GM19025 (cell line): ENCODE measurements around the gene TNFAIP8.

Experiments used
- ATAC-seq: cut with Tn5 transposase; IDR thresholded peaks from one replicate; pipeline ENCODE4 v1.9.1; 2021; ENCODE audit warnings: mild to moderate bottlenecking, low read depth, moderate library complexity; ENCODE audit not compliant: unreplicated experiment

The TNFAIP8 gene

DNA sequence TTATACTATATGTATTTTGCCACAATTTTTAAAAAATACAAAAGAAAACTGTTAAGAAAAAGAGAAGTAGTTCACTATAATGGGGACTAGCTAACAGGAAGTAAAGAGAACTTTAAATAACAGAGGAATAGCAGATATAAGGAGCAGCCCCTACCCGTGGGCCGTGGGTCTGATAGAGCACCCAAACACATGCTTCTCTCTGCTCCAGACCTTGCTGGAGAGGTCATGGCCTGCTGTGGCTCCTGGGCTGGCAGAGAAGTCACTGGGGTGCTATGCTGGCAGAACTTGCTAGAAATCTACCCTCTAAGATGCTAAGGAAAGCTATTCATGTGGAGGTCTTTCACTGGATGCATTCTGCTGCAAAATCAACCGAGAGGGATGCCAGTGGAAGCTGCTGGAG is 10.0 kb upstream of the TNFAIP8 start:
- ATAC-seq, result no peak

DNA sequence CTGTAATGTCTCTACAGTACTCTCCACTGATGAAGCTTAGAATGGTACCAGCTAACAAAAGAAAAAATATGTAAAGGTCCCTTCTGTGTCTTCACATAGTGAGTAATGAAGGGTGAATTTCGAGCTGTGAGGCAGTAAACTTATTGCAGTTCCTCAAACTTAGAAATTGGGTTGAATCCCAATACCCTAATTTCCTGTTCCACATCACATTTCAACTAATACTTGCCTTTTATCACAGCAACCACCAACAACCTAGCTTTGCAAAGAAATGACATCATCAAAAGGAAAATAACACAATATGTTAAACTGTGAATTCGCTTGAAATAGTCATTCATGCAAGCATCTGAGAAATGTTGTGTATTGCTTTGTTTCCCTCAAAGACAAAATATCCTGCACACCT is 9.4 kb upstream of the TNFAIP8 start:
- ATAC-seq, result no peak

DNA sequence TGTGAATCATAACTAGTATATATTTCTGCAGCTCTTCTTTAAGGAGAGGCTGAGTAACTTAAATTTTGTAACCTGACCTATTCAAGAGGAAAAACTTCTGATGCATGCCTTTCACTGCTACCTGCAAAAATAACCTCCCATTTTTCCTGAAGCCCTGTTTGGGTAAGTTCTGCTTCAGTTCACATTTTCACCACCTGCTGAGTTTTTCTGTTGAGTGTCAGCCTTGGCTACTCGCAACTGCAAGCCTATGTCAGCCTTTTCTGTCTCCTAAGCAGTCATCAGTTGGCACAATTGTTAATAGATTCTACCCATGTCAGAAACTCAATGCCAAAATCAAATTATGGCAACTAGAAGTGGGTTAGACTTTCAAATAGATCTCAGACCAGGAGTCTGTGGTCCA is 8.2 kb upstream of the TNFAIP8 start:
- no peak for ATAC-seq

DNA sequence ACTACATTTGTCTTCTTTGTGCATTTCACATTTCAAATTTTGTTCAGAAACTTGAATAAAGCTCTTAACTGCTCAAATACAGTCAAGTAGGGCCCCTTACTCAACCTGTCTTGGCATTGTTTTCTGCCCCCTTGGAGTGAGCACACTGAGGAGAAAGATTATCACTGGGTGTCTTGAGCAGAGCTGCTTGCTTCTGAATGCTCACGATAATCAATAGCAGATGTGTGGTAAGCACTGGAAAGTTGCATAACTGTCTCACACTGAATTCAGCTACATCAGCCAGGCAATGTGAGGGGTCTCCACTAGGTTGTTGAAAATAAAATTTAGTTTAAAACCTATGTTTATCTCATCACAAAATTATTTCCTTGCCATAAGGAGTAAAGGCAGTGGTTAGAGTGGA is 7.8 kb upstream of the TNFAIP8 start:
- no peak for ATAC-seq

DNA sequence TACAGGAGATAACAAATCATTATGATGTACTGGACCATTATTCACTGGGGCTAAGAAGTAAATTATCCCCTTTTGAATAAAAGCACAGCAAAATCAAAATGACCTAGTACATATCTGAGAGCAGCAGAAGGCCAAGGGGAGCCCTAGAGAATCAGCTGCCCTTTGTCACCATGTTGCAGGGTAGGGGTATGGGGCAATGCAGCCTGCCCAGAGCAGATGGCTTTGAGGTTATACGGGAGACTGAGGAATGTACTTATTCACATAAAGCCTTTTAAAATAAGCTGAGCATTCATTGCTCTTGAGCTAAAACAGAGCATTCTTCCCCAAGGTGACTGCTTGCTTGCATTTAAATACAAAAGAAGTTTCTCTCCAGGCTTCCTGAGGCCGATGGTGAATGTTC is 2.6 kb upstream of the TNFAIP8 start:
- ATAC-seq, result no peak

DNA sequence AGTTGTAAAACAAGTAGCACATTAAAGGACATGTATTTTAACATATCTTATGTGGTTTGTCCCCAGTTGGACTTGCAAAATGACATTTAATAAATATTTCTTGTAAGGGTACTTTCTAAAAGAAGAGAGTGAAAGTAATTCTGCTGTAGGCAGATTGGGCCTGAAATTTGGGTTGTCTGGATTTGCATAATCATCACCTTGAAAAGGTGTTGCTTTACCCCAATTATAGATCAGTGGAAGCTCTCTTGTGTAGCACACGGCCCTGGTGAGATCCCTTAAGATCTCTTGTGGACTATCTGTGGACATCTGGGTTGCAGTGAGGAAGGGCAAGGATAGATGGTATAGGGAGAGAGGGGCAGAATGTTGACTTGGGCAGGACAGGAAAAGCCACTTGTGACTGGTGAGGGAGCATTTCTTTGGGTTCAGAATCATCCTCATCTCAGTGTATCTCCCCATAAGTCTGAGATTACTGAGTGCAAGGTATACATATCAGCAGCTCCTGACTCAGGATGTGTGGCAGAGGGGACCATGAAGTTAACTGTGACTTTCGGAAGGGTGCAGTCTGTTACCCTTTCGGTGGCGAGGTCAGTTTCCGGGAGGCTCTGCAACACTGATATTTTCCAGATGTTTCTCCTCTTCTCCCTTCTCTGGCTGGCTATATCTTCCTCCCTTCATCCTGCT is 2.0 kb upstream of the TNFAIP8 start:
- ATAC-seq, result peak; percentile 45

DNA sequence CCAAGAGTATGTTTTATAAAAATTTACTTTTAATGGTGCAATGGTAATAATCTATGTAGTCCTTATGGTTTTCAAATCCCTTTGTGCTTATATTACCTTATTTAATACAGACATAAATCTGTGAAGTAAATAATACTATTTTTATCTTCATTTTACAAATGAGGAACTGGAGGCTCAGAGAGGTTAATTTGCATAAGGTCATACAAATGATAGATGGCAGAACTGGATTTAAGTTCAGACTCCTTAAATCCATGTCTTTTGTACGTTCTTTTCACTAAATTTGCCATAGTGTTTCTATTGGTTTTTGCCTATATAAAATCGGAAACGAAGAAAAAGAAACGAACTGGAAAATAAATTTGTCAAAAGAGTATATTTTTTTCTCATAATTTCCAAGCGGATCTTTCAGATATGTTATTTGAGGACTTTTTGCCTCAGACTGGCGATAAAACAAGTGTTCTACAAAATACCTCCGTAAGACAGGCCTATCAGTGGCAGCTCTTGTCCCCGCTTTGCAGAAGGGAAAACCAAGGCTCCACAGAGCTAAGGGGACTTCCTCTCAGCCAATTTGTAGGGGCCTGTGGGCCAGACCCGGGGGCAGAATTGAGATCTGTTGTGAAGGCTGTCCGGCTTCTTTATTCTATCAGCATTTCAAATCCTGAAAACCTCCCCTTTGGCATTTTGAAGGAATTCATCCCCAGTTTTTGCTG is 1.1 kb upstream of the TNFAIP8 start:
- no peak for ATAC-seq

DNA sequence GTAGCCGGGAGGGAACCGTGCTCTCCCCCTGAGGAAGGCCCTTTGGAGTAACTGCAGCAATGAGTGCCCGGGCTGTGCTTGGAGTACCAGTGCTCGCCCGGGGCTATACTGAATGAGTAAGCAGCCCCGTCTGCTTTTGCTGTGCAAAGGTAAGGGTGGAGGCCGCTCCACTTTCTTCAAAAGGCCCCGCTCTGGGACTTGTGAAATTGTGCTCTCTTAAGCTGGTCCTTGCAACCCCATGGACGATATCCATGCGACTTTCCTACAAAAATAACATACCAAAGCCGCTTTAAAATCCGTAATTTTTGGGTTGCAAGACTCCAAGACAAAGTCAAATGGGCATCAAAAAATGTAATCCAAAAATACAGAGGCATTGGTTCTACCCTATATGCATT is 578 bp upstream of the TNFAIP8 start:
- ATAC-seq, result no peak

DNA sequence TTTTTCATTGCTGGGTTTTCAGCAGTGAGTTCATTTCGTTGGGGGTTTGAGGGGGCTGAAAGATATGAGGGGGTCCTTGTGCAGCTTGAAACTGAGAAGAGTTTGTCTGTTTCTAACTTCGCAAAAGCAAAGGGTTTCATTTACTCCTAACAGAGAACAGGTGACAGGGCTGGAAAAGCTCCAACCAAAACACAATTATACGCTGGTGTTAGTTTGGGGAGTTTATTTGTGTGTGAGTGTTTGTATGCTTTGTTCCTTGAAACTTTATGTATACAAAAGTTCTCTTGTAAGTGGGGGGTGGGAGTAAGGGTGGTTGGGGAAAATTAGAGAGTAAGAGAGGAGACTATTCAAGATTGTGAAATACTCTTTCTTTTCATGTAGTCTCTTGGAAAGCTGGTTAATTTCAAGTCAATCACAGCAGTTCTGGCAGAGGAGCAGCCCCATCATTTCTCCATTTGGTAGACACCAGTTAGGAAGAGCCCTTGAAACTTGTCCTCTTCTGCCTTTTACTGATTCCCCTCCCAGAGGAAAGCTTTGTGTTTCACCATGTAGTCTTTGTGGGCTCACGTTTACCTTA is 881 bp downstream of the TNFAIP8 start:
- no peak for ATAC-seq

DNA sequence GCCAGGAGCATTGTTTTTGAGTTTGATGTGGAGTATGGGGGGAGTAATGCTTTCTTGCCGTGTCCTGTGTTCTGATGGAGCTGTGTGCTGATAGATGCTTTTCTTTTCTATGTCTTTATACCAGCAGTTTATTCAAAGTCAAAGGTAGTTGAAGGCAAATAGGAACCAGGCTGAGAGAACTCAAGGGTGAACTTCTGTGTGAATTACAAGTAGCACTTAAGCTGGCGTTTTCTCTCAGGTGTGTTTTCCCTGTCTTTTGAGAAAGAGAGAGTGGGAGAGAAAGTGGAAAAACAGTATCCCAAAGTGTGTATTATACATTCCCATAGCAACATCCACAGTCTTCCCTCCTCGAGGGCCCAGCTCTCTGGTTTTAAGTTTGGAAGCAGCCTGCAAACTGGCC is 1.5 kb downstream of the TNFAIP8 start:
- ATAC-seq, result no peak

DNA sequence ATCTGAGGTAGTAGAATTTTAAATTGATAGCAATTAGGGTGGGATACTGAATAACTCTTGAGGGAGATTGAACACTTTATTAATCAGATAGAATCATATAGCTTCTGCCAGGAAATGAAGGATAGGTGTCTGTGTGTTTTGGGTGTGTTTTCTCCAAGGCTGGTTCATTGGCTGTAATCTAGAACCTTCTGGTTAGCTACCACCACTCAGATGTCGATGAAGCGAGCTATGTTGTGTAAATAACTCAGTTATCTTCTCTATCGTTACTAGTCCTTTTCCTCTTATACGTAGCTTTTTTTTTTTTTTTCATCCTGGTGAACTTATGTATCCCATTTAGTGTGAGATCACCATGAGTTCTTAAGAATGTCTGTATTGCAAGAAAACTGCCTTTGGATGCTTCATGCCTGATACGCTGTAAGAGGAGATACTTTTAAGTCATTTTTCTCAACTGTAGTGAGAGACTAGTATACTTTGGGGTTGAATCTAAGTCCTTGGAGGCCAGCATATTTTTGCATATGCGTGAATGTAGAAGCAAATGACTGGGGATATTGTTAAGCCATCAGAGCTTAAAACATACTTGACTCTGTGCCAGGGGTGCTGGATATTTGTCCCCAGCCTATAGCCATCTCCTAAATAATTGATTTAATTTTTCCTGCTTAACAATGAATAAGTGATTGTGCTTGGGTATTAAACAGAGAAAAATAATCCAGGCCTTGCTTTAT is 2.1 kb downstream of the TNFAIP8 start:
- no peak for ATAC-seq

DNA sequence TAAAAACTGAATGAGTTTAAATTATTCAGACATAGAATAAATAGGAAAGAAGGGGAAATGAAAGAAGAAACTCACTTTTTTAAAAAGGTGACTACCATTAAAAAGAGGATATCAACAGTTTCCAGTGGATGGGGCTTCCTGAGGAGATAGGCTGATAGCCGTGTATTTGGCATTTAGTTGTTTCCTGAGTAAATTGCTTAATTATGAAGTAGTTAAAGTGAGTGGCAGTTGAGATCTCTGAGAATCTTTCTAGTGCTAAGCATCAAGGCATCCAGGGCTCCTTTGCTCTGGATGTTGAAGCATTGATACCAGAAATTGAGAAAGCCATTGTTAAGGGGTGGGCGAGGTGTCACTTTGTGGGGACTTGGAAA is 2.7 kb downstream of the TNFAIP8 start:
- no peak for ATAC-seq

DNA sequence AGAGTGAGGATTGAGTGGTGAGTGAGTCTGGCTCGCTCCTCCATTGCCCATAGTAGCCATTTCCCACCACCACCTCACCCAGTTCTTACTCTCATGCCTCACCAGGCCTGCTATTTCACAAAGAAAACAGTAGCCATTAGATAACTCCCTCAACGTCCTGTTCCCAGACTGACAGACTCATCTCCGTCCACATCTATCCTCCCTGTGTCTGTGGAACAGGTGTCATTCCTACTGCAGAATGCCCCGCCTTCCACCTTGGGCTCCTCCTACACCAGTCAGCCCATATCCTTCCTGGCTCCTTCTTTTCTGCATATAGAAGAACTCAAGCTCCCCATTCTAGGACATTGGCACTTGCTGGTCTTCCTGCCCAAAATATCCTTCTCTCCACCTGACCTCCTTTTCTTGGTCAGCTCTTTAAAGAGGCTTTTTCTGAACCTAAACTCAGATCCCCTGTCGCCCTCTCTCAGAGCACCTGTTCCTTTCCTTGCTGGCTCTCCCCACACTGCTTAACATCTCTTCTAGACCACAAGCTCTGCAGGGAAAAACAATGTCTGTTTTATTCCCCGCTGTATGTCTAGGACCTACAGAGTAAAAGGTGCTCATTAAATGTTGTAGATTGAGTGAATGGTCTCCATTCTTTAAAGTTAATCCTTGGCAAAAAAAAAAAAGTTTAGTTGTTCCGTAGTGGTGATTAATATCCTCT is 3.2 kb downstream of the TNFAIP8 start:
- no peak for ATAC-seq

DNA sequence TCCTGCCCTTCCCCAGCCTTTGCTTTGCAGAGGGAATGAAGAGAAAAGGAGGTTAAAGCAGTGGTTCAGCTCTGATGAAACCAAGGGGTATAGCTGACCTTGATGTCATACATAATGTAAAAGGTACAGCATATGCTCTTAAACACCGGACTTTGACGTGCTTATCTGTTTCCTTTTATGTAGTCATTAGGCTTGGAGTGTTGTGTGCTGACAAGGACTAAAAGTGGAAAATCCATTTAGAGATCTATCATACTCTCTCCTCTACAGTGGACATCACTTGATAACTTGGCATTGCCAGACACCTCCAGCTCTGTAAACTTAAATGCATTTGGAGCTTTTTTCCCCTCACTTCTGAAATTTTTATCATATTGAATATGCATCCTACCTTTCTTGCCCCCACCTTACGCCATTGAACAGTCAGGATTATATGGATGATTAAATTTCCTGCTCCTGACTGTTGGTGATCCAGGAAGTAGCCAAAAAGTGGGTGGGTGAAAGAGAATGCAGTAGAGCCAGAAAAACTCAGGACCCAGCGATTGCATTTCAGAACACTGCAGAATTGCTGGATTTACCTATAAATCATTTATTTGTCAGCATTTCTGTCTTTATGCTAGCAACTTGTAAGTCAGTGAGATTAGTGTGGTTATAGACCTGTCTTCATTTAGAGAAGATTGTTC is 4.1 kb downstream of the TNFAIP8 start:
- no peak for ATAC-seq

DNA sequence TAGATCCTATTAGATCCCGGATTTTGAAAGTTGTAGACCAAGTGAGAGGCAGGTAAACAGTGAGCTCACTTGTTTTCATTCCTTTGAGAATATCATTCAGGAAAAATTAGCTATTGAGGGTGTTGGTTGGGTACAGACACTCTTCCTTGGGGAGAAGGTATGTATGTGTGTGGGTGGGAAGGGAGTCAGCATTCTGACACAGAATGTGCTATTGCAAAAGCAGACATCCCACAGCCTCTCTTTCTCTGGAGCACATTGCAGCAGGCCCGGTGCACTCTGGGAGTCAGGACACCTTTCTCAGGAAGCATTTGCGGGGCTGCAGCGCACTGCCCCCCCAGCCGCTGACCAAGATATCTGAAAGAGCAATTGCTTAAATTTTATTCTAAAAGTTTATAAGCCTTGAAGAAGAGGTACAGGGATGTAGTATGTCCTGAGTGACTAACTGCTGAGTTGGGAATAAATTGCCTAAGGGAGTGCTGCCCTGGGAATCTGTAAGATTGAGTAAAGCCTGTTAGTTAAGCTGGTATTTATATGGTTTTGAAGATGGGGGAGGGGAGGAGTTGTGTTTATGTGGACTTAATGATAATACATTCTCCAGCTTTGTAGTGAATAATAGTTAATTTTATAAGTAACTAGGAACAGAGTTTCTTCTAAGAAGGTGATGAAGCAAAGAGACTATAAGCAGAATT is 5.2 kb downstream of the TNFAIP8 start:
- no peak for ATAC-seq

DNA sequence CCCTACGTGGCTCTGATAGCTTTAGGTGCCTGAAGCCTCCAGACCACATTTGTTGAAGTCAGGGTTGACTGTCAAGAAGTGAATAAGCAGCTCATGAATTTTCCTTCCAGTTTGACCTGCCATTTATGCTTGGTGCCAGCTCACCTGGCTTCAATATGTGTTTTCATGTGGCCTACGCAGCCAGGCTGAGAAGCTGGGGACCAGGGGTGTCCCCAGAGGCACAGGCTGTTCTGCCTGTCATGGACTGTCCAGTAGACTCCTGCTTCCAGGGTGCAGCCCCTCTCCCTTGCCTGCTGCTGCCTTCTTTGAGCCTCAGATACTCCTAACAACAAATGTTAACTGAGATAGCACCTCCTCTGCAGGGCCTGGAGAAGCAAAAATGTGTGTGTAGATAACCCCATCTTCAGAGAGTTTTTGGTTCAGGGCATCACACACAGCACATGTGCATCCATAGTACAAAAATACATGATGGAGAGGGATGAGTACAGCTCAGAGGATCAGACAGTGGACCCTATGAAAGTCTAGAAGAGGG is 5.8 kb downstream of the TNFAIP8 start:
- ATAC-seq, result no peak

DNA sequence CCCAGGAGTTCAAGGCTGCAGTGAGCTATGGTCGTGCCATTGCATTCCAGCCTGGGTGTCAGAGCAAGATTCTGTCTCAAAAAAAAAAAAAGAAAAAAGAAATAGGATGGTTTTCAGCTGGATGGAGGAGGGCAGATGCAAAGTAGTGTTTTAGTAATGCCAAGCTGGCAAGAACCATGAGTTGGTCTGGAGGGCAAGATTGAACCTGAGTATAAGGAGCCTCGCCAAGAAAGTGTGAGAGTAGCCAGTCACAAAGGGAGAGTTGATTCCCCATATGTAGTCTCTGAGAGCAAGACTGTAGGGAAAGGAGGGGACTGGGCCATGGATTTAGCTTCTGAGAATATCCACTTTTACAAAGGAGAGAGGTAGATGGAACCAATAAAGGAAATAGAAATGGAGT is 6.9 kb downstream of the TNFAIP8 start:
- no peak for ATAC-seq

DNA sequence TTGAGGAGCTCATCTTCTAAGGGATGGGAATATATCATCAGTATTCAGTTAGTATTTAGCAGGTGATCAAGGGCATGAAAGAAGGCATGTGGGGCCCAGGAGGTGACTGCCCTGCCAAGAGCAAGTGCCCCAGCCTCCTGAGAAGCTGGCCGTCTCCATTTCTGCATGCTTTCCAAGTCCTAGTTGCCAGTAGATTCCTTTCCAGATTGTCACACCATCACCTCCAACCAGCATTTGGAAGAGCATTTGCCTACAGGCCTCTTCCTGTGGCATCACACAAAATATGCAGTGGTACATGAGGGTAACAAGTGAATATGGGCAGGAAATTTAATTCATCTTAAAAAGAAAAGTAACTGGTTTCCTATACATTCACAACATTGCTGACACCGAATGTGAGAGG is 7.5 kb downstream of the TNFAIP8 start:
- no peak for ATAC-seq

DNA sequence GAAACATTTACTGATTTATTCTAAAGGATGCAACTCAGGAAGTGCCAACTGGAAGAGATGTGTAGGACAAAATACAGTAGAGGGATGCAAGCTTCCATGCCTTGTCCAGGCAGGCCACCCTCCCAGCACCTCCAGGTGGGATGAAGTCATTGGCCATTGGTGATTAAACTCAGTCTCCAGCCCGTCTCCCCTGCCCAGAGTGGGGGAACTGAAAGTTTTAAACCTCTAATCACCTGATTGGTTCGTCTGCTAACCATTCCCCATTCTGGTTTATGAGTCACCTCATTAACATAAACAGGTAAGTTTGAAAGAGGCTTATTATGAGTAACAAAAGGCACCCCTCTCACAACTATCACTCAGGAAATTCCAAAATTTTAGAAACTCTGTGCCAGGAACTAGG is 8.1 kb downstream of the TNFAIP8 start:
- ATAC-seq, result peak; percentile 30
